Measurements from ENCODE around the gene FLNA. TPM values are rescaled to one million over a fixed set of nuclear protein-coding genes. Genes with fewer than 3 reads are reported as not detected.

FLNA gene
- total RNA-seq, 1 experiment from 2014 or later, result 920 TPM

DNA sequence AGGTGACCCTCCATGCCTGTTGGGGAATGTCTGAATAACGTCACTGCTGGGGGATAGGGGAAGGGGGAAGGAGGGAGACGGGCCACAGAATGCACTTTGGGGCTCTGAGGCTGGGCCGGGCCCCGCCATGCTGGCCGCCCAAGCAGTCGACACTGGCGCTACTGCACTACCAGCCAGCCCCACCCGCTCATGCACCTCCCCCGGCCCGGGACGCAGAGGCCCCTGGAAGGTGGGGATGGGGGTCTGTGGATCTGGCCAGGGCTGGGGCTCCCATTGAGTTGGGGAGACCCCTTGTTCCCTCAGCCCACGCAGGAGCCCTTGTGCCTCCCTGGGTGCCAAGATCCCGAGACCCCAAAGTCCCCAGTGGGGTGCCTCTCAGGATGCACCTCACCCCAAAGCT lies 17.8 kb downstream of the FLNA start:
- in situ Hi-C loops (cut with HindIII; ENCODE audit: low pct_unique_long_range_greater_than_20kb, low sequenced_read_pairs), result no loop called here

DNA sequence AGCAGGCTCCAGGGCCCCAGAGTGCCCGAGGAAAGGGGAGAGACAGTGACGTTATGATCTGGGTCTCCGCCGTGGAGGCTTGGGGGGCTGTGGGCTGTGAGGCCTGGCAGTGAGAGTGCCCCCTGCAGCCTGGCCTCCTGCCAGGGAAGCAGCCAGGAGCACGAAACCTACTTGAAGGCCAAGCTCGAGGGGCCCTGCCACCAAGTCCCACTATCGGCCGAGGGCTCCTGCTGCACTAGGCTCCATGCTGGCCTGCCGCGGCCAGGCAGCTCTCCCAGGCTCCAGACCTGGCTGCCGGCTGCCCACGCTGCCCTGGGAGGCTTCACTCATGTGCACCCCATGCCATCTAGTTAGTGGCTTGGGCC lies 18.7 kb downstream of the FLNA start:
- Histone ChIP-seq H3K9me3 (ENCODE audit: control insufficient read depth, insufficient read depth, low read depth, low read length) (no peaks in the 10 kb centered on the region), H3K4me1 (ENCODE audit: control insufficient read depth, insufficient read depth, low read length) (no peaks in the 10 kb centered on the region), H3K27me3 (ENCODE audit: control insufficient read depth, insufficient read depth, low read length) (no peaks in the 10 kb centered on the region), H3K4me3 (ENCODE audit: low read depth in 2 of 2, low read length in 2 of 2) (no peak overlapping the region), H3K36me3 (ENCODE audit: control insufficient read depth, insufficient read depth, low read length) (peaks cover 6% of the 10 kb centered on the region; the same call in 1 of the 2 replicates), H3K27ac (ENCODE audit: low read length) (no peak overlapping the region)
- intact Hi-C loops (cut with micrococcal nuclease; ENCODE audit: unreplicated experiment) (no loop called here), in situ Hi-C loops (cut with HindIII; ENCODE audit: low pct_unique_long_range_greater_than_20kb, low sequenced_read_pairs) (no loop called here)
- CTCF ChIA-PET, result interaction anchor here (1.3 kb wide), 1 partner anchor 17 kb away, joined by 3 read pairs; no protein-coding TSS in a partner anchor
- no peak for DNase-seq (ENCODE audit: low read depth, low spot score)
- POLR2A ChIA-PET, result no interaction called here
- TF ChIP-seq SIN3A (IDR thresholded peaks at IDR 0.05; ENCODE audit: borderline replicate concordance, insufficient read depth, low read depth, low read length) (no peak), POLR2AphosphoS5 (IDR thresholded peaks at IDR 0.05; ENCODE audit: low read depth, low read length) (no peak)
- no peak for ATAC-seq
- no TSS peak for BruUV-seq (replicated peaks)

More for the DNA sequence above, 17.8 kb downstream of the FLNA start:
- ATAC-seq (no peak), DNase-seq (ENCODE audit: low read depth, low spot score) (no peak)
- intact Hi-C loops (cut with micrococcal nuclease; ENCODE audit: unreplicated experiment), result no loop called here
- H3K4me3 ChIP-seq (ENCODE audit: low read depth in 2 of 2, low read length in 2 of 2), result no peak overlapping the region
- ChIA-PET POLR2A (no interaction called here), CTCF (interaction anchor here (1.3 kb wide), 1 partner anchor 16 kb away, joined by 3 read pairs; no protein-coding TSS in a partner anchor)
- no peaks in the 10 kb centered on the region for H3K27me3 ChIP-seq (ENCODE audit: control insufficient read depth, insufficient read depth, low read length)
- no peaks in the 10 kb centered on the region for H3K9me3 ChIP-seq (ENCODE audit: control insufficient read depth, insufficient read depth, low read depth, low read length)
- TF ChIP-seq TCF7L2 (IDR thresholded peaks at IDR 0.05; ENCODE audit: low read depth, low read length) (no peak), POLR2AphosphoS5 (IDR thresholded peaks at IDR 0.05; ENCODE audit: low read depth, low read length) (no peak), CTCF (IDR thresholded peaks at IDR 0.05) (no peak), SIN3A (IDR thresholded peaks at IDR 0.05; ENCODE audit: borderline replicate concordance, insufficient read depth, low read depth, low read length) (no peak)
- TF ChIP-seq, protein P1, sequence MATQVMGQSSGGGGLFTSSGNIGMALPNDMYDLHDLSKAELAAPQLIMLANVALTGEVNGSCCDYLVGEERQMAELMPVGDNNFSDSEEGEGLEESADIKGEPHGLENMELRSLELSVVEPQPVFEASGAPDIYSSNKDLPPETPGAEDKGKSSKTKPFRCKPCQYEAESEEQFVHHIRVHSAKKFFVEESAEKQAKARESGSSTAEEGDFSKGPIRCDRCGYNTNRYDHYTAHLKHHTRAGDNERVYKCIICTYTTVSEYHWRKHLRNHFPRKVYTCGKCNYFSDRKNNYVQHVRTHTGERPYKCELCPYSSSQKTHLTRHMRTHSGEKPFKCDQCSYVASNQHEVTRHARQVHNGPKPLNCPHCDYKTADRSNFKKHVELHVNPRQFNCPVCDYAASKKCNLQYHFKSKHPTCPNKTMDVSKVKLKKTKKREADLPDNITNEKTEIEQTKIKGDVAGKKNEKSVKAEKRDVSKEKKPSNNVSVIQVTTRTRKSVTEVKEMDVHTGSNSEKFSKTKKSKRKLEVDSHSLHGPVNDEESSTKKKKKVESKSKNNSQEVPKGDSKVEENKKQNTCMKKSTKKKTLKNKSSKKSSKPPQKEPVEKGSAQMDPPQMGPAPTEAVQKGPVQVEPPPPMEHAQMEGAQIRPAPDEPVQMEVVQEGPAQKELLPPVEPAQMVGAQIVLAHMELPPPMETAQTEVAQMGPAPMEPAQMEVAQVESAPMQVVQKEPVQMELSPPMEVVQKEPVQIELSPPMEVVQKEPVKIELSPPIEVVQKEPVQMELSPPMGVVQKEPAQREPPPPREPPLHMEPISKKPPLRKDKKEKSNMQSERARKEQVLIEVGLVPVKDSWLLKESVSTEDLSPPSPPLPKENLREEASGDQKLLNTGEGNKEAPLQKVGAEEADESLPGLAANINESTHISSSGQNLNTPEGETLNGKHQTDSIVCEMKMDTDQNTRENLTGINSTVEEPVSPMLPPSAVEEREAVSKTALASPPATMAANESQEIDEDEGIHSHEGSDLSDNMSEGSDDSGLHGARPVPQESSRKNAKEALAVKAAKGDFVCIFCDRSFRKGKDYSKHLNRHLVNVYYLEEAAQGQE (IDR thresholded peaks at IDR 0.05; ENCODE audit: insufficient read depth in 1 of 2, low read depth in 2 of 2, low read length in 1 of 2), result no peak
- H3K27ac ChIP-seq (ENCODE audit: low read length), result no peak overlapping the region
- BruUV-seq (replicated peaks), result no TSS peak
- no peaks in the 10 kb centered on the region for H3K4me1 ChIP-seq (ENCODE audit: control insufficient read depth, insufficient read depth, low read length)
- H3K36me3 ChIP-seq (ENCODE audit: control insufficient read depth, insufficient read depth, low read length), result peaks cover 8% of the 10 kb centered on the region

DNA sequence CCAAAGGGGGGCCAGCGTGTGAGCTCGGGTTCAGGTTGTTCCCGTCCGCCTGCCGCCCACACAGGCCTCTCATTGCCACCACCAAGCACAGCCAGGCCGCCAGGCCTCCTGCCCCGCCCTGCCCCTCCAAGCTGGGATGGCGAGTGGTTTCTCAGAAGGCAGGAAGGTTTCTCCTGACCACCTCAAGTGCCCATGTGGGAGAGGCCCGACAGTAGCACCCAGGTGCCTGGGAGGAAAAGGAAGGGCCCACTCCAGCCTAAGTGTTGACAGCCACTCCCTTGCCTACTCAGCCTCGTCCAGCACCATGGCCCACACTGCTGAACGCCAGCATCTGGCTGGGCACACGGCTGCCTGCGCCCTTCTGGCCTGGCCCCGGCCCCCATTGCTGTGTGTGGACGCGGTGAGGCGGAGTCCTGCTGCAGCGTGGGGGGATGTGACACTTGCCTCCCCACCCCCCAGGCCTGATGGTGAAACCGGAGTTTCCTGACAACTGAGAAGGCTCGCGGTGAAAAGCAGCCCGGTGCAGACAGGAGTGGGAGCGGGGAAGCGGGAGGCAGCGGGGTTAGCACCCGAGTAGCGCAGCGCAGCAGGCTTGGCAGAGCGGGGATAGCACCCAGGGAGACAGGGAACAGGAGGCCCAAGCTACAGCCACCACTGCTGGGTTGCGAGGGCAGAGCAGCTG lies 19.2 kb downstream of the FLNA start:
- TF ChIP-seq POLR2AphosphoS5 (IDR thresholded peaks at IDR 0.05; ENCODE audit: low read depth, low read length) (no peak), CTCF (IDR thresholded peaks at IDR 0.05) (no peak), SIN3A (IDR thresholded peaks at IDR 0.05; ENCODE audit: borderline replicate concordance, insufficient read depth, low read depth, low read length) (no peak), TCF7L2 (IDR thresholded peaks at IDR 0.05; ENCODE audit: low read depth, low read length) (no peak)
- TF ChIP-seq, protein P1 (IDR thresholded peaks at IDR 0.05; ENCODE audit: insufficient read depth in 1 of 2, low read depth in 2 of 2, low read length in 1 of 2), result no peak
- intact Hi-C loops (cut with micrococcal nuclease; ENCODE audit: unreplicated experiment) (no loop called here), in situ Hi-C loops (cut with HindIII; ENCODE audit: low pct_unique_long_range_greater_than_20kb, low sequenced_read_pairs) (no loop called here)
- H3K27me3 ChIP-seq (ENCODE audit: control insufficient read depth, insufficient read depth, low read length), result no peaks in the 10 kb centered on the region
- ChIA-PET POLR2A (no interaction called here), CTCF (interaction anchor here (1.3 kb wide), 1 partner anchor 18 kb away, joined by 3 read pairs; no protein-coding TSS in a partner anchor)
- DNase-seq (ENCODE audit: low read depth, low spot score) (no peak), ATAC-seq (no peak)
- H3K4me1 ChIP-seq (ENCODE audit: control insufficient read depth, insufficient read depth, low read length), result no peaks in the 10 kb centered on the region
- H3K36me3 ChIP-seq (ENCODE audit: control insufficient read depth, insufficient read depth, low read length), result peaks cover 6% of the 10 kb centered on the region; the same call in 1 of the 2 replicates
- H3K27ac ChIP-seq (ENCODE audit: low read length), result no peak overlapping the region
- H3K4me3 ChIP-seq (ENCODE audit: low read depth in 2 of 2, low read length in 2 of 2), result no peak overlapping the region
- no TSS peak for BruUV-seq (replicated peaks)
- H3K9me3 ChIP-seq (ENCODE audit: control insufficient read depth, insufficient read depth, low read depth, low read length), result no peaks in the 10 kb centered on the region
